GM18858 (cell line): Measurements from ENCODE around the gene ARF3.

ENCODE experiments used
- ATAC-seq: cut with Tn5 transposase; IDR thresholded peaks from one replicate; pipeline ENCODE4 v1.9.1; 2021; ENCODE audit not compliant: unreplicated experiment

ARF3 gene

GRCh38 chr12:48967991-48968390, 10.7 kb upstream of the ARF3 start:
- ATAC-seq: no peak

- ATAC-seq: no peak
These were observed 9.0 kb upstream of the ARF3 start for GRCh38 chr12:48966177-48966895.

GRCh38 chr12:48965298-48965838, 8.1 kb upstream of the ARF3 start:
- ATAC-seq: no peak

GRCh38 chr12:48961801-48962200, 4.5 kb upstream of the ARF3 start:
- ATAC-seq: no peak

GRCh38 chr12:48961331-48961730, 4.0 kb upstream of the ARF3 start:
- ATAC-seq: no peak

GRCh38 chr12:48960834-48961233, 3.5 kb upstream of the ARF3 start:
- no peak for ATAC-seq

GRCh38 chr12:48958049-48958388, 732 bp upstream of the ARF3 start:
- ATAC-seq: no peak

GRCh38 chr12:48956279-48957140, 777 bp downstream of the ARF3 start:
- no peak for ATAC-seq

GRCh38 chr12:48954841-48955501, 2.3 kb downstream of the ARF3 start:
- ATAC-seq: no peak

GRCh38 chr12:48954061-48954460, 3.2 kb downstream of the ARF3 start:
- ATAC-seq: no peak

- no peak for ATAC-seq
These were observed 4.6 kb downstream of the ARF3 start for GRCh38 chr12:48952691-48953090.

GRCh38 chr12:48947727-48948126, 9.6 kb downstream of the ARF3 start:
- ATAC-seq: no peak

- no peak for ATAC-seq
These were observed 10.3 kb downstream of the ARF3 start for GRCh38 chr12:48946943-48947342.

GRCh38 chr12:48946205-48946604, 11.1 kb downstream of the ARF3 start:
- ATAC-seq: no peak

GRCh38 chr12:48943221-48943620, 14.1 kb downstream of the ARF3 start:
- no peak for ATAC-seq

GRCh38 chr12:48940181-48940580, 17.1 kb downstream of the ARF3 start:
- ATAC-seq: no peak

GRCh38 chr12:48938805-48939204, 18.5 kb downstream of the ARF3 start:
- no peak for ATAC-seq

GRCh38 chr12:48937170-48937569, 20.1 kb downstream of the ARF3 start:
- no peak for ATAC-seq

GRCh38 chr12:48936379-48936979, 20.8 kb downstream of the ARF3 start:
- no peak for ATAC-seq

- ATAC-seq: no peak
These were observed 23.0 kb downstream of the ARF3 start for GRCh38 chr12:48934312-48934706.

- ATAC-seq: no peak
These were observed 23.5 kb downstream of the ARF3 start for GRCh38 chr12:48933664-48934311.
